OCI-LY7 (cell line): ENCODE data around the gene NPNT.

Source experiments
- EZH2phosphoT487 ChIP-seq: fragments of 200-600 bp; sonication (generic); IDR thresholded peaks from 2 replicates; pipeline ENCODE4 v1.6.1; 2018; ENCODE audit warnings: low read depth, borderline replicate concordance, mild to moderate bottlenecking, mixed run types, antibody characterized with exemption, low read length, moderate library complexity, mixed read lengths
- TF ChIP-seq, protein P1 (sequence below): fragments of 200-600 bp; sonication (generic); conservative IDR thresholded peaks from 2 replicates; pipeline ENCODE4 v1.5.1; 2014; ENCODE audit warnings: mild to moderate bottlenecking, antibody characterized with exemption, low read length, moderate library complexity, mixed read lengths

DNA sequence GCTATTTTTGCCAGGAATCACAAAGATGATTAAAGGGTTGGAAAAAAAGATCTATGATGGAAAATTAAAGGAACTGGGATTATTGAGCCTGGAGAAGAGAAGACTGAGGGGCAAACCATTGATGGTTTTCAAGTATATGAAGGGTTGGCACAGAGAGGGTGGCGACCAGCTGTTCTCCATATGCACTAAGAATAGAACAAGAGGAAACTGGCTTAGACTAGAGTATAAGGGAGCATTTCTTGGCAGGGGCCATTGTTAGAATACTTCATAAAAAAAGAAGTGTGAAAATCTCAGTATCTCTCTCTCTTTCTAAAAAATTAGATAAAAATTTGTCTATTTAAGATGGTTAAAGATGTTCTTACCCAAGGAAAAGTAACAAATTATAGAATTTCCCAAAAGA is 75.1 kb downstream of the NPNT start:
- TF ChIP-seq, protein P1, sequence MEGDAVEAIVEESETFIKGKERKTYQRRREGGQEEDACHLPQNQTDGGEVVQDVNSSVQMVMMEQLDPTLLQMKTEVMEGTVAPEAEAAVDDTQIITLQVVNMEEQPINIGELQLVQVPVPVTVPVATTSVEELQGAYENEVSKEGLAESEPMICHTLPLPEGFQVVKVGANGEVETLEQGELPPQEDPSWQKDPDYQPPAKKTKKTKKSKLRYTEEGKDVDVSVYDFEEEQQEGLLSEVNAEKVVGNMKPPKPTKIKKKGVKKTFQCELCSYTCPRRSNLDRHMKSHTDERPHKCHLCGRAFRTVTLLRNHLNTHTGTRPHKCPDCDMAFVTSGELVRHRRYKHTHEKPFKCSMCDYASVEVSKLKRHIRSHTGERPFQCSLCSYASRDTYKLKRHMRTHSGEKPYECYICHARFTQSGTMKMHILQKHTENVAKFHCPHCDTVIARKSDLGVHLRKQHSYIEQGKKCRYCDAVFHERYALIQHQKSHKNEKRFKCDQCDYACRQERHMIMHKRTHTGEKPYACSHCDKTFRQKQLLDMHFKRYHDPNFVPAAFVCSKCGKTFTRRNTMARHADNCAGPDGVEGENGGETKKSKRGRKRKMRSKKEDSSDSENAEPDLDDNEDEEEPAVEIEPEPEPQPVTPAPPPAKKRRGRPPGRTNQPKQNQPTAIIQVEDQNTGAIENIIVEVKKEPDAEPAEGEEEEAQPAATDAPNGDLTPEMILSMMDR = no peak
- no peak for TF ChIP-seq EZH2phosphoT487
